M059J (cell line): ENCODE data around the gene CENPB. TPM values are rescaled to one million over a fixed set of nuclear protein-coding genes. Genes with fewer than 3 reads are reported as not detected.
A peak's percentile ranks its signal among the peaks of the same experiment; 100 is the strongest.
"Not testable (repeated sequence)": the region's sequence is repeated elsewhere in the genome, so short reads cannot be mapped to it uniquely, and the experiment has no call there.

Experiments used
- DNase-seq: peaks from one replicate; pipeline ENCODE4 v3.0.0-alpha.2; 2012; ENCODE audit warnings: low read depth
- total RNA-seq: library from RNA; depleted of rRNA; stranded (reverse); fragments of >200 nt; shearing (Covaris generic); gene quantifications from 2 replicates; pipeline ENCODE4 v1.2.3, GENCODE V29; 2014; rRNA removed

CENPB gene, protein sequence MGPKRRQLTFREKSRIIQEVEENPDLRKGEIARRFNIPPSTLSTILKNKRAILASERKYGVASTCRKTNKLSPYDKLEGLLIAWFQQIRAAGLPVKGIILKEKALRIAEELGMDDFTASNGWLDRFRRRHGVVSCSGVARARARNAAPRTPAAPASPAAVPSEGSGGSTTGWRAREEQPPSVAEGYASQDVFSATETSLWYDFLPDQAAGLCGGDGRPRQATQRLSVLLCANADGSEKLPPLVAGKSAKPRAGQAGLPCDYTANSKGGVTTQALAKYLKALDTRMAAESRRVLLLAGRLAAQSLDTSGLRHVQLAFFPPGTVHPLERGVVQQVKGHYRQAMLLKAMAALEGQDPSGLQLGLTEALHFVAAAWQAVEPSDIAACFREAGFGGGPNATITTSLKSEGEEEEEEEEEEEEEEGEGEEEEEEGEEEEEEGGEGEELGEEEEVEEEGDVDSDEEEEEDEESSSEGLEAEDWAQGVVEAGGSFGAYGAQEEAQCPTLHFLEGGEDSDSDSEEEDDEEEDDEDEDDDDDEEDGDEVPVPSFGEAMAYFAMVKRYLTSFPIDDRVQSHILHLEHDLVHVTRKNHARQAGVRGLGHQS
- 80.2 and 161 TPM in 2 replicates for total RNA-seq

DNA sequence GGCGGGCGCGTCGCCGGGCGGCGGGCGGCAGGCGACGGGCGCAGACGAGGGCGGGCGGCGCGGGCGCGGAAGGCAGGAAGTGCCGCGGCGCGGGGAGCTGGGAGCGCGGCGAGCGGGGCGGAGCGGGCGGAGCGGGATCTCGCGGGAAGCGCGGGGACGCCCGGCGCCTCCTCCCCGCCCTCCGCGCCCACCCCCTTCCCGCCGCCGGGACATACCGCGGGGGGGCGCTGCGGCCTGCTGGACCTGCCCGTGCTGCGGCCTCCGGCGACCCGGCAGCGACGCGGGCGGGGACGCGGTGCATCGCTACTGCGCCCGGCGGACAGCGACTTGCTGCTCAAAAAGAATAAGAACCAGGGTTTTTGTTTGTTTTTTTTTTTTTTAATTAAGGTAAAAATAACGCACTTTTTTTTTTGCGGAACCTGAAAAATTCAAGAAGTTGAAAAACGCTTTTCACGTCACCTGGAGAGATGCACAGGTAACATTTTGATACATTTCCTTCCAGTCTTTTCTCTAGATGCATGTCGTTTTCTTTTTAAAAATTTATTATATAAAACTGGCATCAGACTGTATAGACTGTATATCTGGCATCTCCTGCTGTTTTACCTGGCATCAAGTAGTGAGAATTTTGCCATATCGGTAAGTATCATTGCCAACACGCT is at the start of gene CENPB:
TSS of gene CENPB (minus strand) at position 76 of the 659 bp plus-strand sequence. CDS start 257 bp downstream, outside the sequence.
- peak; percentile 85 for DNase-seq

DNA sequence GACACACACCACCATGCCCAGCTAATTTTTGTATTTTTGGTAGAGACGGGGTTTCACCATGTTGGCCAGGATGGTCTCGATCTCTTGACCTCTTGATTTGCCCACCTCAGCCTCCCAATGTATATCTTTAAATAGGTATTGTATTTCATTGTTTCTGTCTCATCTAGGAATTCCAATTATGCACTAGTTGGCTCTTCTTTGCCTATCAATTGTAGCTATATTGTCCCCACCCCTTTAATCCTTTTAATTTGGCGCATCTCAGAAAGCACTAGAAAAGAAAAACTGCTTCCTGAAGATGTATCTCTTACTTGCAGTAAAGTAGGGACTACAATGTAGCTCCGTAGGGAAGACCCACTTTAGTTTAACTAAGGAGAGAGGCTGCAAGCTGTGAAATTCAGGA is 49.6 kb upstream of the CENPB start:
- no peak for DNase-seq

DNA sequence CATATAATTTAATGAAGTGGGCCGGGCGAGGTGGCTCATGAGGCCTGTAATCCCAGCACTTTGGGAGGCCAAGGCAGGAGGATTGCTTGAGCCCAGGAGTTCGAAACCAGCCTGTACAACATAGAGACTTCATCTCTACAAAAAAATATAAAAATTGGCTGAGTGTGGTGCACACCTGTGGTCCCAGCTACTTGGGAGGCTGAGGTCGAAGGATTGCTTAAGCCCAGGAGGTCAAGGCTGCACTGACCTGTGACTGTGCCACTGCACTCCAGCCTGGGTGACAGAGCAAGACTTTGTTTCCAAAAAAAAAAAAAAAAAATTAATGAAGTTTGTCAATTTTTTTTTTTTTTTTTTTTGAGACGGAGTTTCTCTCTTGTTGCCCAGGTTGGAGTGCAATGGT is 43.4 kb upstream of the CENPB start:
- DNase-seq = not testable (repeated sequence)

DNA sequence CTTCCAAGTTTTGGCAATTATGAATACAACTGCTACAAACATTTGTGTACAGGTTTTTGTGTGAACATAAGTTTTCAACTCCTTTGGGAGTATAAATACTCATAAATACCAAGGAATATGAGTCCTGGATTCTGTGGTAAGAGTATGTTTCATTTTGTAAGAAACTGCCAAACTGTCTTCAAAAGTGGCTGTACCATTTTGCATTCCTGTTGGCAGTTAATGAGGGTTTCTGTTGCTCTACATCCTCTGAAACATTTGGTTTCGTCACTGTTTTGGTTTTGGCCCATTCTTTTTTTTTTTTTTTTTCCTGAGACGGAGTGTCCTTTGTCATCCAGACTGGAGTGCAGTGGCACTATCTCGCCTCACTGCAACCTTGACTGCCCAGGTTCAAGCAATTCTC is 42.3 kb upstream of the CENPB start:
- DNase-seq = no peak

DNA sequence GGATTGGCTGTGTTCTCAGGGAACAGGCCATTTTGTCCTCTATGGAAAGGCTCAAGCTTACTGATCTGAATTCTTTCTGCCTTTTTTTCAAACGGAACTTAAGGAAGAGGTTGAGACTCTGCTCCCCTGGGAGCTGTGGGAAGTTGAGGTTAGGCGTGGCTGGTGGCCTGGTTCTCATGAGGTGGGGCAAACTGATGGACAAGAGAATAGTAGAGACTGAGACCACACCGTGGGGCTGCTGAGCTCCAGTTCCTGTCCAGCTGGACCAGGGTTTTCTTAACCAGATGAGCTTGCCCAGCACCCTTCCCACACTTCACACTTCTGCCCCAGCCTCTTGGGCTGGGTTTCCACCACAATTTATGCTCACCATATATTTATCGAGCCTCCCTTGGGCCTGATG is 39.9 kb upstream of the CENPB start:
- no peak for DNase-seq

DNA sequence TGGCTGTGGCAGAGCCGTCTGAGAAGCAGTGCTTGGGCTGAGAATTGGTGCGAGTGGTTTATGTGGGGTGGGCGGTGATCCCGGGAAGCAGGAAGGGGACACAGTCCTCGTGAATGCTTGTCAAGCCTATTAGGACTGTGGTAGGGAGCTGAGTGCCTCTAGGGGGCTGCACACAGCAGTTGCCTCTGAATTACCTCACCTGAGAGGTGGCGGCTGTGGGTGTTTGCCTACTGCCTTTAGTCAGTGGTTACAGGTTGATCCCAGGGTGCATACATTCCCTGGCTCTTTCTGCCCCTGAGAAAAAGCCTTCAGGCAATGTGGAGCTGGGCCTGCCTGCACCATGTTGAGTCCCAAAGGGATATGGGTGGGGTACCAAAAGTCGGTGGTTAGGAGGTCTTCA is 39.0 kb upstream of the CENPB start:
- DNase-seq = no peak

DNA sequence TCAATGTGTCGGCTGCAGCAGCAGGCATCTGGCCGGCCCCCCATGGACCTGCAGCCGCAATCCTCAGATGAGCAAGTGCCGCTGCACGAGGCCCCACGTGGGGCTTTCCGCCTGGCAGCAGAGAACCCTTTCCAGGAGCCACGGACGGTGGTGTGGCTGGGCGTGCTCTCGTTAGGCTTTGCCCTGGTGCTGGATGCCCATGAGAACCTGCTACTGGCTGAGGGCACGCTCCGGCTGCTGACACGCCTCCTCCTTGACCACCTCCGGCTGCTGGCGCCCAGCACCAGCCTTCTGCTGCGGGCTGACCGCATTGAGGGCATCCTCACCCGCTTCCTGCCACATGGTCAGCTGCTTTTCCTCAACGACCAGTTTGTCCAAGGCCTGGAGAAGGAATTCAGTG is 37.3 kb upstream of the CENPB start:
- no peak for DNase-seq

DNA sequence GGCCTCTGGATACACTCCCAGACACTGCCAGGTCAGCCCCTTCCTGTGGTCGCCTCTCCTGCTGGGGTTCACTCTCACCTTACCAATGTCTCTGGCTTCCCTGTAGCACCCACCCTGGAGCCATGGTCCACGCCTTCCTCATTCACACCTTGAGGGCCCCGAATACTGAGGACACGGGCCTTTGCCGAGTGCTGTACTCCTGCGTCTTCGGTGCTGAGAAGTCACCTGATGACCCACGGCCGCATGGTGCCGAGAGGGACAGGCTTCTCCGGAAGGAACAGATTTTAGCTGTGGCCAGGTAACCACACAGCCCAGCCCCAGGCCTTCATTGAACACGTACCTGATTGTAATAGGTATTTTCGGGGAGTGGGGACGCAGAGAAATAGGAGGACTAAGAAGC is 35.5 kb upstream of the CENPB start:
- no peak for DNase-seq

DNA sequence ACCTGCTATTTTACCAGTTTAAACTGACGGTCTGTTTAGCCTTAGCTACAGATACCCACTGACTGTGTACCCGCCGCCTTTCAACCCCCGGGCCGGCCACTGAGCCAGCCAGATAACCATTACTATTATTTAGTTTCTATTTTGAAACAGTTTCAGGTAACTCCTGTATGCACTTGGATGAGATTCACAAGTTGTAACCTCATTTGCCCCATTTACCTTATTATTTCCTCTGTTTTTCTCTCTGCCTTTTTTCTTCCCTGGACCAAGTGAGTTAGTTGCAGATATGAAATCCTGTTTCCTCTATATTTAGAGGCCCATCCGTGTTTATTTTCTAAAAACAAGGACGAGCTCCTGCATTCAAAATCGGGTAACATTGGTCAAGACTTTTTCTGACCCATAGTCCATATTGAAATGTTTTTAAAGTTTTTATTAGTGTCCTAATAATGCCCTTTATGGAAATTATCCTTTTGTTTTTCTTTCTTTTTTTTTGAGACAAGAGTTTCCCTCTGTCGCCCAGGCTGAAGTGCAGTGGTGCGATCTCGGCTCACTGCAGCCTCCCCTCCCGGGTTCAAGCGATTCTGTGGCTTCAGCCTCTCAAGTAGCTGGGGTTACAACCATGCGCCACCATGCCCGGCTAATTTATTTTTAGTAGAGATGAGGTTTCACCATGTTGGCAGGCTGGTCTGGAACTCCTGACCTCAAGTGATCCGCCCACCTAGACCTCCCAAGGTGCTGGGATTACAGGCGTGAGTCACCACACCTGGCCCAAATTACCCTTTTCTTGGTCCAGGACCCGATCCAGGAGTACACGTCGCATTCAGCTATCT is 34.6 kb upstream of the CENPB start:
- DNase-seq = peak; percentile 49

DNA sequence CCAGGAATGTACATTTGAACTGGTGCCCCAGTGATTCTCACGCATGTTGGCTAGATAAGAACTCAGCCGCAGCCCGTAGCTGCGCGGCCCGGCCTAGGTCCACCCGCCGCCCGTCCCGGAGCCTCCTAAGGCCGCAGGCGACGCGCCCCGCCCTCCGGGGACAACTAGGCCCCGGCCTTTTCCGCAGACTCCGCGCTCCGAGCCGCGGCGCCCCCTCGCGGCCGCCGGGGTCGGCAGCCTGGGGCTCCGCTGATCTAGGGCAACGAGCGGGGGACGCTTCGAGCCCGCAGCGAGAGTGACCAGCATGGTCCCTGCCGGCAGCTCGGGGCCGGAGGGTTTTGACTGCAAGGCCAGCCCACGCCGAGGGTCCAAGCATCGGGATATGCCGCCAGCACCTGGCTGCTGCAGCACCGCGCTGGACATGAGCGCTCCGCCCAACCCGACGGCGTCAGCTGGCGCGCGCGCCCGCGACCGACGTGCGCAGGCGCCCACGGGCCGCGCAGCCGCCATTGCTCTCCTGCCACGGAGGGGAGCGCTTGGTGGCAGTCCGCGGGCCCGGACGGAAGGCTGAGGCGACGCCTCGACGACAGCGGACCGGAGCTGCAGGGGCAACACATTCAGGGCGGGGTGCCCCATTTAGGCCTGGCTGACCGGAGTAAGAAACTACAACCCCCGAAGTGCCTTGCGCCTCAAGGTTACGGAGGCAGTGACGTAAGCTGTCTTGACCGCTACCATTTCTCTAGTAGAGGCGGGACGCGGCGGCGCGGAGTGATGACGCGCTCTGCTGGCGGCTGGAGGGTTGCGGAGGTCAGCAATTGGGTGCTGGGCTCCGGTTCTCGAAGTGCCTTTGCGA is 33.7 kb upstream of the CENPB start, which contains the start of gene AP5S1:
TSS of gene AP5S1 (plus strand) at position 500 of the 853 bp plus-strand sequence. CDS start 1,571 bp downstream, outside the sequence.
- peak; percentile 98 for DNase-seq

DNA sequence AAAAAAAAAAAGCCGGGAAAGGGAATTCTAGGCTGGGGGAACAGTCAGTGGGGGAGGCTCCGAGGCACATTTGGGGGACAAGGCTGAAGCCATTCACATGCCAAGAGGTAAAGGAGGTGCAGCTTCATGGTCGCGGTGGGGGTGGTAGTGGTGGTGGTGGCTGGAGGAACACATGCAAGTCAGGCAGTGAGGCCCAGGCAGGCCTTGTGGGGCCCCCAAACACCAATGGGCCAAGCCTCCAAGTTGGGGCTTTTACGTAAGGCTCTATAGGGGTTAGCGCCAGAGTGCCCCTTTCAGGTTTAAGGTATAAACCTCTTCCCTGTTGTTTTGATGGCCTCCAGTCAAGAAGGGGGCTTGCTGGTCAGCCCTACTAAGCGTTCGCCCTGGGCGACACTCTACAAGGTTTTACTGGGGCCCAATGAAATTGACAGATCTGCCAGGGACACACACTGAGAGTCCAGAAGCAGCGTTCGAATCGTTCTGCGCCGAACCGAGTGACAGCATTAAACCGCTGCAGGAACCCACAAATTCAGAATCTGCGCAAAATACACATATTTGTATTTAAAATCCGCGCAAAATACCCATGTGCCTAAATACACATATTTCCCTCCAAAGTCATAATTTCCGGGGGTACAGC is 33.0 kb upstream of the CENPB start:
- DNase-seq = no peak

DNA sequence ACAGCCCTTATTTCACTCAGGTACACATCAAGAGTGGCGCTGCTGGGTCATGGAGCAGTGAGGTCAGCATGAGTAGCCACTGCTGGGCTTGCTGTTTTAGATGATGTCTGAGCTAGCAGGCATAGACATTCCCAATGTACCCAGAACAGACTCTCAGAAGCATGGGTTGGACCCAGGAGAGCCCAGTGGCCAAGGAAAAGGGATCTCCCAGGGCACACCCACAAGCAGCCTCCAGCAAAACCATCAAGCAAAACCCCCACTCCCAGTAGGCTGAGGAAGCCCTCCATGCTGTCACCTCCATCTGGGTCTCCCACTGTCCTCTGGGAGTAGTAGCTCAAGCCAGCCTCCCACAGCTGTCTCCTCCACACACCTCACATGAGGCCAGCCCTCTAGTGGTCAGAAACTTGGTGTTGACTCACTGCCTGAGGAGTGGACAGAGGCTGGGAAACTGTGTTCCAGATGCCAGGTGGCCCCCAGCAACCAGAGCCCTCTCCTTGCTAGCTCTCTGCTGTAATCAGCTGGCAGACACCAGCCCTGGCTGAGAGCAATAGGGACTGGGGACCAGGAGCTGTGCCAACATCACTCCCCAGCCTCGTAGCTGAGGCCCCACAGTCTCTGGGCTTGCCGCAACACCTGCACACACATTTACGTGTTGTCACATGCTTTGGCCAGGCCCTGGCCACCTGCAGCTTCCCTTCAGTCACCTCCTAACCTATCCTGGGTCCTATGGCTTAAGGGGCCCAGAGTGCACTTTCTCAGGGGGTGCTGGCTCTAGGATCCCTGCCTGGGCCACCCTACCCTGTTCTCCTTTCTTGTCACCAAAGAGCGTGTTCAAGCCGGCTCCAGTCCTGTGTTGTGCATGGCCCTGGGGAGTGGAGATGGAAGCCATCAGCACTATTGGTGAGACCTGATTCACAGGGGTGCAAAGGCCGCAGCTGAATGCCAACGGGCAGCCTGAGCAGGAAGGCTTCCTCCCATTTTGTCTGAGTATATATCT is 31.9 kb upstream of the CENPB start:
- DNase-seq = peak; percentile 94

DNA sequence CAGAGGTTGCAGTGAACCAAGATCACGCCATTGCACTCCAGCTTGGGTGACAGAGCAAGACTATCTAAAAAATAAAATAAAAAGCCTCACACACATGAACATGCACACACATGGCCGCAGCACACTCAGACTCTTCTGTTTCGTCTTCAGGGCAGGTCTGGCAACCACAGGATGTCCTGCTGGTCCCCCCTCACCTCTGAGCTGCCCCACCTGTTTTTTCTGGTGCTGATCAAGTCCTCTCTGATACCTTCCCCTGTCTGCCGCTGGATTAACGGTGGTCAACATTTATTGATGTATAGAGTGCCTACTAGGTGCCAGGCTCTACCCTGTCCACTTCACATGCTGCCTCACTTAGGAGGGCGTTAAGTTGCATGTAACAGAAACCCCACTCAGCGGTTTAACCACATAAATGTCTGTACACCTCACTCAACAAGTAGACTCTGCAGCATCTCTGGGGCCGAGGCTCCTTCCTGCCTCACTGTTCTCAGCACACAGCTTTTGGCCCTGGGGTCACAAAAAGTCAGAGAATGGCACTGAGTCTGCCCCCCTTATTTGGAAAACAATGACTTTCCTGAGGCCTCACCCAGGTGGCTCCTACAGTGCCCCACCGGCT is 29.3 kb upstream of the CENPB start:
- no peak for DNase-seq

DNA sequence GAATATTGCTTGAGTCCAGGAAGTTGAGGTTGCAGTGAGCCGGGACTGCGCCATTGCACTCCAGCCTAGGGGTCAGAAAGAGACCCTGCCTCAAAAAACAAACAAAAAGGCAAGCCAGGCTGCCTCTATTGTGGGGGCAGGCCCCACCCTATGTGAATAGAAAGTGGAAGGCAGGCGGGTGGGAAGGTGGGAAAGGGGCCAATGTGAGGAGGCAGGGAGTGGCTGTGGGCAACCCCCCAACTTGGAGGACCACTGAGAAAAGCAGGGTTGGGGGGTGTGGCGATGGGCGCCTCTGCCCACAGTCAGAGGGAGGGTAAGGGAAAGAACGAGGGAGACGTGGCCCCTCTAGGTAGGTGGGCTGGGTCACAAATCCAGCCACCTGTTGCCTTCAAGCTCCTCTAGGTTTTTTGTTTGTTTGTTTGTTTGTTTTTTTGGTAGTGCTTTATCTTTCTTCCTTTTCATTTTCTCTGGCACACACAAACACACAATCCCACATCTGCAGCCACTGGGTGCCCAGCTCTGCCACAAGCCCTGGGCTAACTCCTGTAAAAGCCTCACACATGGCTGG is 28.5 kb upstream of the CENPB start:
- no peak for DNase-seq

DNA sequence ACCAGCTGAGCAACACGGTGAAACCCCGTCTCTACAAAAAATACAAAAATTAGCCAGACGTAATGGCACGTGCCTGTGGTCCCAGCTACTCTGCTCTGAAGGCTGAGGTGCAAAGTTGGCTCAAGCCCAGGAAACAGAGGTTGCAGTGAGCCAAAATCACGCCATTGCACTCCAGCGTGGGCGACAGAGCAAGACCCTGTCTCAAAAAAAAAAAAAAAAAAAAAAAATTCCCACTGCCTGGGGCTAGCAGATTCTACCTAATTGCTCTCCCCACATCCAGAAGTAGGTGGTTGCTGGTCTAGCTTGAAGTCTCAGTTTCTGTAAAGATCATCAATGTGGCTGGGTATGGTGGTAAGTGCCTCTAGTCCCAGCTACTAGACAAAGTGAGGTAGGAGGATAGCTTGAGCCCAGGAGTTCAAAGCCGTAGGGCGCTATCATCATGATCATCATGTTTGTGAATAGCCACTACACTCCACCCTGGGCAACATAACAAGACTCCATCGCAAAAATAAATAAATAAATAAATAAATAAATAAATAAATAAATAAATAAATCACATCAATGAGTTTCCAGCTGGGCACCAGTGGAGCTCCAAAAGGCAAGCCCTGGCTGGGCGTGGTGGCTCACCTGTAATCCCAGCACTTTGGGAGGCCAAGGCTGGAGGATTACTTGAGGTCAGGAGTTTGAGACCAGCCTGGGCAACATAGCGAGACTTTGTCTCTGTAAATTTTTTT is 27.5 kb upstream of the CENPB start:
- no peak for DNase-seq

DNA sequence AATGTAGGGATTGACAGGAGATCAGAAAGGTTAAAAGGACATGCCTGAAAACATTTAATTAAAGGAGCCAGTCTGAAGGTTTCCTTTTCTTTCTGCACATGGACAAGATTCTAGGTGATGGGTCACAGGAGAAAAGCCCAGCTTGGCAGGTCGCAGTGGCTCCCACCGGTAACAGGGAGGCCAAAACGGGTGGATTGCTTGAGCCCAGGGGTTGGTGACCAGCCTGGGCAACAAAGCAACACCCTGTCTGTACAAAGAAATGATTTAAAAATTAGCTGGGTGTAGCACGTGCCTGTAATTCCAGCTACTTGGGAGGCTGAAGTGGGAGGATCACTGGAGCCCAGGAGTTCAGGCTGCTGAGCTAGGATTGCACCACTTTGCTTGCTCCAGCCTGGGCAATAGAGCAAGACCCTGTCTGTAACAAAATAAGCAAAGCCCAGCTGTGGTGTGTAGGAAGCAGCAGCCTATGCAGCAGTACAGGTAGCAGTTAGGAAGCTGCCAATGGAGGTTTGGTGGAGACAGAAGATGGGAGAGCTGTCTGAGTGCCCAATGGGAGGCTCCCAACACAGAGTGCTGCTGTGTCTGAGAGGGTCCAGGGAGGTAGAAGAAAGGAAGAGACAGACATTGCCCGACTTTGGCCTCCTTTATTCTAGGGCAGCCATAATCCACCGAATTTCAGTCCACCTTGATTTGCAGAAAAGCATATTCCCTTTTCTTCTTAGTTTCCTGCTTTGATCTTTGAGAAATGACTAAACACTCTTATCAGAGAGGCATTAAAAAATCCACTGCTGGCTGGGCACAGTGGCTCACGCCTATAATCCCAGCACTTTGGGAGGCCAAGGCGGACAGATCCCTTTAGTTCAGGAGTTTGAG is 26.7 kb upstream of the CENPB start:
- no peak for DNase-seq

DNA sequence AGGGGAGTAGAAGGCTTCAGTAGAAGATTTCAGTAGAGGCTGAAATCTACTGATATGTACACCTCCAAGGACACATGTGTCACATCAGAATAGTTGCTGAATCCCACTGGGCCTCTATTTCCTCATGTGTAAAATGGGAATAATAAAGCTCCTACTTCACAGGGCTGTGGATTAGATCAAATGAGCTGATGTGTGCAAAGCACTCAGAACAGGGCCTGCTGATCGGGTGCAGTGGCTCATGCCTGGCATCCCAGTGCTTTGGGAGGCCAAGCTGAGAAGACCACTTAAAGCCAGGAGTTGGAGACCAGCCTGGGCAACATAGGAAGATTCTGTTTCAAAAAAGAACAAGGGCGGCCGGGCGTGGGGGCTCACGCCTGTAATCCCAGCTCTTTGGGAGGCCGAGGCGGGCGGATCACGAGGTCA is 25.7 kb upstream of the CENPB start:
- no peak for DNase-seq
